Stromal cell of bone marrow (primary cell): Measurements from ENCODE around the gene C1RL.
A peak's percentile ranks its signal among the peaks of the same experiment; 100 is the strongest.

Experiments
- DNase-seq: peaks from one replicate; pipeline ENCODE4 v3.0.0-alpha.2; 2012; ENCODE audit warnings: low read depth

C1RL gene

GRCh38 chr12:7108796-7109571, at the start of gene C1RL:
Gene C1RL (minus strand): TSS chr12:7109214. CDS start chr12:7109180, 34 bp downstream.
- DNase-seq, result peak; percentile 81

GRCh38 chr12:7157391-7157790, 48.4 kb upstream of the C1RL start:
- DNase-seq, result no peak

- no peak for DNase-seq
Measured at GRCh38 chr12:7156259-7157197, 47.5 kb upstream of the C1RL start.

- no peak for DNase-seq
Measured at GRCh38 chr12:7155471-7156034, 46.5 kb upstream of the C1RL start.

GRCh38 chr12:7154901-7155470, 46.0 kb upstream of the C1RL start:
- DNase-seq, result no peak

- no peak for DNase-seq
Measured at GRCh38 chr12:7154042-7154441, 45.0 kb upstream of the C1RL start.

GRCh38 chr12:7152818-7153217, 43.8 kb upstream of the C1RL start:
- no peak for DNase-seq

- DNase-seq, result no peak
Measured at GRCh38 chr12:7151532-7151931, 42.5 kb upstream of the C1RL start.

- DNase-seq, result no peak
Measured at GRCh38 chr12:7150841-7151240, 41.8 kb upstream of the C1RL start.

- no peak for DNase-seq
Measured at GRCh38 chr12:7150356-7150755, 41.3 kb upstream of the C1RL start.

- DNase-seq, result no peak
Measured at GRCh38 chr12:7146906-7147305, 37.9 kb upstream of the C1RL start.

- no peak for DNase-seq
Measured at GRCh38 chr12:7146228-7146627, 37.2 kb upstream of the C1RL start.

GRCh38 chr12:7145671-7146070, 36.7 kb upstream of the C1RL start:
- no peak for DNase-seq

- peak; percentile 31 for DNase-seq
Measured at GRCh38 chr12:7144414-7145120, 35.6 kb upstream of the C1RL start.

GRCh38 chr12:7143564-7143963, 34.5 kb upstream of the C1RL start:
- DNase-seq, result no peak

- no peak for DNase-seq
Measured at GRCh38 chr12:7142809-7143465, 33.9 kb upstream of the C1RL start.

- DNase-seq, result peak; percentile 21
Measured at GRCh38 chr12:7142056-7142644, 33.1 kb upstream of the C1RL start.

- no peak for DNase-seq
Measured at GRCh38 chr12:7141351-7142005, 32.5 kb upstream of the C1RL start.

GRCh38 chr12:7139200-7139599, 30.2 kb upstream of the C1RL start:
- no peak for DNase-seq

- no peak for DNase-seq
Measured at GRCh38 chr12:7137908-7138307, 28.9 kb upstream of the C1RL start.
